CD4-positive, CD25-positive, alpha-beta regulatory T cell (primary cell): ENCODE measurements around the gene CRYBA1. TPM values are rescaled to one million over a fixed set of nuclear protein-coding genes. Genes with fewer than 3 reads are reported as not detected.

ENCODE experiments used
- ATAC-seq, 2 donors: fragments of 150-1000 bp; cut with Tn5 transposase; one replicate each; pipeline ENCODE4 v1.10.0; 2021; ENCODE audit warnings: low read depth in 2 of 2, moderate number of reproducible peaks in 2 of 2, moderate library complexity in 1 of 2
- DNase-seq, 3 donors: peaks; one replicate each; pipeline versions ENCODE4 v3.0.0 to v3.0.0-alpha.2; 2012 to 2022; ENCODE audit warnings: mixed read lengths in 1 of 3
- H3K27ac ChIP-seq: one replicate; pipeline ENCODE4 v1.7.0; 2013; ENCODE audit warnings: mild to moderate bottlenecking, low read length; ENCODE audit not compliant: insufficient read depth, poor library complexity, severe bottlenecking
- H3K27me3 ChIP-seq: one replicate; pipeline ENCODE4 v1.7.0; 2013; ENCODE audit warnings: low read length; ENCODE audit not compliant: control insufficient read depth, insufficient read depth
- H3K36me3 ChIP-seq: one replicate; pipeline ENCODE4 v1.7.0; 2013; ENCODE audit warnings: mild to moderate bottlenecking, low read length, moderate library complexity; ENCODE audit not compliant: control insufficient read depth, insufficient read depth
- H3K4me1 ChIP-seq: 2 replicates; pipeline ENCODE4 v1.7.0; 2013; ENCODE audit warnings: mild to moderate bottlenecking, low read length; ENCODE audit not compliant: insufficient read depth, control insufficient read depth, poor library complexity, severe bottlenecking
- H3K4me3 ChIP-seq: one replicate; pipeline ENCODE4 v1.7.0; 2013; ENCODE audit warnings: low read depth, mild to moderate bottlenecking, low read length, moderate library complexity
- H3K9me3 ChIP-seq, 2 experiments: 1 replicate in 1 of 2; 2 replicates in 1 of 2; pipeline ENCODE4 v1.7.0; 2013; ENCODE audit warnings: low read length in 2 of 2, mild to moderate bottlenecking in 1 of 2, moderate library complexity in 1 of 2; ENCODE audit not compliant: control insufficient read depth in 2 of 2
- H3K27ac Mint-ChIP-seq, 3 donors: one replicate each; pipeline ENCODE4 v1.8.0; 2020 to 2022; ENCODE audit warnings: mild to moderate bottlenecking in 3 of 3, mixed read lengths in 3 of 3, moderate library complexity in 2 of 3
- H3K27me3 Mint-ChIP-seq: one replicate; pipeline ENCODE4 v1.8.0; 2022; ENCODE audit warnings: mild to moderate bottlenecking, mixed read lengths
- H3K36me3 Mint-ChIP-seq: one replicate; pipeline ENCODE4 v1.8.0; 2020; ENCODE audit warnings: mixed read lengths
- H3K4me1 Mint-ChIP-seq, 4 donors: one replicate each; pipeline ENCODE4 v1.8.0; 2020 to 2022; ENCODE audit warnings: mixed read lengths in 4 of 4, mild to moderate bottlenecking in 1 of 4
- H3K4me3 Mint-ChIP-seq, 4 donors: one replicate each; pipeline ENCODE4 v1.8.0; 2020 to 2022; ENCODE audit warnings: mild to moderate bottlenecking in 4 of 4, mixed read lengths in 4 of 4, moderate library complexity in 3 of 4
- H3K9me3 Mint-ChIP-seq, 7 donors: one replicate each; pipeline ENCODE4 v1.8.0; 2020 to 2022; ENCODE audit warnings: mixed read lengths in 7 of 7, mild to moderate bottlenecking in 3 of 7, moderate library complexity in 2 of 7
- polyA plus RNA-seq, 4 donors: library from polyadenylated mRNA; unstranded; fragments of 300-500 nt; fragmentation: Illumina TruSeq; gene quantifications; one replicate each; pipeline ENCODE4 v1.2.3, GENCODE V29; 2021
- total RNA-seq: library from RNA; stranded (reverse); gene quantifications from one replicate; pipeline ENCODE4 v1.2.3, GENCODE V29; 2022

CRYBA1 gene
- total and polyA plus RNA-seq, 5 donors from 2014 or later = not detected

DNA sequence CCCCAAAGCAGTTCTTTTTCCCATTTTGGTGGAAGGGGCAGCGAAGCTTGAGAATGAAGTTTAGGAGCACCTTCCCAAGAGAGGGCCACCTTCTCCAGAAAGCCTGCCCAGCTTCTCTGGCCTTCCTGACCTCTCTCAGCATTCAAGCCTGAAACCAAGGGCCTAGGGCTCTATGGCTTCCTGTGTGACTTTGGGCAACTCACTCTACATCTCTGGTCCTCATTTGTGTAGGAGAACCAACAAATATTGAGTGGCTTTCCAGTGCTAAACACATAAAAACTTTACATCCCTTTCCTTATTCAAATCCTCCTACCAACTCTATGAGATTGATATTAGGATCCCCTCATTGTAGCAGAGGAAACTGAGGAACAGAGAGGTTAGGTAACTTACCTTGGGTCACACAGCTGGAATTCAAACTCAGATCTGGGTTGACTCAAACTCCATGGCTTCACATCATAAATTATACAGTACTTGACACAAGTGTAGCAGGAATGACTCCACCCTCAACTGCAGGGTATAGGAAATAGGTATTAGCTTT is 34.5 kb upstream of the CRYBA1 start:
- Histone ChIP-seq H3K36me3 (no peaks in the 10 kb centered on the region), H3K4me3 (no peak overlapping the region), H3K9me3 (no peaks in the 10 kb centered on the region), H3K4me1 (no peaks in the 10 kb centered on the region), H3K27me3 (no peaks in the 10 kb centered on the region), H3K27ac (no peak overlapping the region)
- H3K4me3 Mint-ChIP-seq = no peak overlapping the region
- no peaks in the 10 kb centered on the region for H3K4me1 Mint-ChIP-seq
- H3K27me3 Mint-ChIP-seq = no peaks in the 10 kb centered on the region
- H3K36me3 Mint-ChIP-seq = no peaks in the 10 kb centered on the region
- H3K9me3 Mint-ChIP-seq = peaks cover 0 to 3% (median 0%) of the 10 kb centered on the region in 7 donors
- DNase-seq (no peak), ATAC-seq (no peak)
- no peak overlapping the region for H3K27ac Mint-ChIP-seq

DNA sequence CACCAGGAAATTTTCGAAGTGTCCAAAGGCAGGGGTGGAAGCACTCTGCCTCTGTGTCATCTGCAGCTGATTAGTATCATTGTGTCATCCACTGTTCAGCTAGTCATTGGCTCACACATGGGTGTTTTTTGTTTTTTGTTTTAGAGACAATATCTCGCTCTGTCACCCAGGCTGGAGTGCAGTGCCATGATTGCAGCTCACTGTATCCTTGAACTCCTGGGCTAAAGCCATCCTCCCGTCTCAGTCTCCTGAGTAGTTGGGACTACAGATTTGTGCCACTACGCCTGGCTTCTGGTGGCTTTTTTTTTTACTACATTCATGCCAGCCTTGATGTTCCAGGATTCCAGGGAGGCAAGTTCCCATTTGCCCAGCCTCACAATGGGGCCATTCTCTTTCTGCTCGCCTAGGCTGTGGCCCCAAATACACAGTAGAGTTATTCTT is 34.0 kb upstream of the CRYBA1 start:
- Histone ChIP-seq H3K4me1 (no peaks in the 10 kb centered on the region), H3K4me3 (no peak overlapping the region), H3K9me3 (no peaks in the 10 kb centered on the region), H3K27me3 (no peaks in the 10 kb centered on the region), H3K27ac (no peak overlapping the region), H3K36me3 (no peaks in the 10 kb centered on the region)
- DNase-seq = no peak
- Mint-ChIP-seq H3K4me1 (no peaks in the 10 kb centered on the region), H3K9me3 (peaks cover 0 to 4% (median 0%) of the 10 kb centered on the region in 7 donors), H3K4me3 (no peak overlapping the region), H3K27me3 (no peaks in the 10 kb centered on the region), H3K27ac (no peak overlapping the region), H3K36me3 (no peaks in the 10 kb centered on the region)
- ATAC-seq = no peak

DNA sequence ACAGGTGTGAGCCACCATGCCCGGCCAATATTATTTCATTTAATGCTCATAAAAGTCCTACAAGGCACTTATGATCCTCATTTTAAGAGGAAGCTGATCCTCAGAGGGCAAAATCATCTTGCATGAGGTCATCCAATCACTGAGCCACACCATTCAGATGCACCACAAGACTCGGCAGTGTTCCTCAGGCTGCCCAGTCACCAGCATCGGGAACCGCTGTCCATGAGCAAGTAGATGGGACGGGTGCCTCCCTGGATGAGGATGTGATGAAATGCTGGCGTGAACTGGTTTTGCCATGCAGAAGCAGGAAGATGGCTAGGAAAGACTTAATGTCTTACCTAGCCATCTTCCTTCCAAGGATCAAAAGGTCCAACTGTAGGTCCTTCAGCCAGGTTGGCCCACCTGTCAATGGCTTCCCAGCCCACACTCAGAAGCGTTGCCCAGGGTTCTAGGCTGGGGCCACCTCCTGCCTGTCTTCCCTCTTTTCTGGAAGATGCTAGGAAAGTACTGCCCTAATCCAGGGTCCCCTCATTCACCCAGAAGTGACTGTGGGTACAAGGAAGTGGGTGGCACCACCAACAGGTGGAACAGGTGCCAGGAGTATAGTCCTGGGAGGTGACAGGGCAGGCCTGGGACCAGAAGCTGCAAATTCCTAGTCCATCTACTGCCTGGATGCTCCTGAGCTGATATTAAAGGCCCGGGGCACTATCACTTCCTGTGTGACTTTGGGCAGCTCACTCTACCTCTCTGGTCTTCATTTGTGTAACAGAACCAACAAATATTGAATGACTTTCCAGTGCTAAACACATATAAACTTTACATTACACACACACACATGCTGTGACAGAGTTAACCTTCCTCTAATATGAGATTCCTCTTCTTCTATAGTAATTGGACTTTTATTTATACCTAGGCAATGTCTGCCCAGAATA is 32.2 kb upstream of the CRYBA1 start:
- Mint-ChIP-seq H3K9me3 (peaks cover 0 to 4% (median 0%) of the 10 kb centered on the region in 7 donors), H3K27me3 (no peaks in the 10 kb centered on the region), H3K36me3 (no peaks in the 10 kb centered on the region), H3K4me3 (no peak overlapping the region), H3K4me1 (peaks cover 0 to 5% (median under 1%) of the 10 kb centered on the region in 4 donors), H3K27ac (no peak overlapping the region)
- Histone ChIP-seq H3K36me3 (no peaks in the 10 kb centered on the region), H3K4me3 (no peak overlapping the region), H3K4me1 (no peaks in the 10 kb centered on the region), H3K9me3 (no peaks in the 10 kb centered on the region), H3K27me3 (no peaks in the 10 kb centered on the region), H3K27ac (no peak overlapping the region)
- ATAC-seq = no peak
- no peak for DNase-seq

DNA sequence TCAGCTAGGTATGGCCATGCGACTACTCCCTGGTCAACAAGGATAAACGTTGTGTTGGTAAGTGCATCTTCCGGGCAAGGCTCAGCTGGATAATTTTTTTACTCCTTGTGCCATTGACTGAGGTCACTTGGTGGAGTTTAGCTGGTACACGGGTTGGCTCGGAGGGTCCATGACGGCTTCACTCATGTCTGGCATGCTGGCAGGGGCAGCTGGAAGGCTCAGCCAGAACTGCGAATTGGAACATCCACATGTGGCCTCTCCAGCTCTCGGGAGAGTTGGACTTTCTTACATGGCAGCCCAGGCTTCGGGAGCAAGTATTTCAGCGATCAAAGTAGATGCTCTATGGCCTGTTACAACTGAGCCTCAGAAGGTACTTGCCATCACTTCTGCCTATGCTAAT is 31.5 kb upstream of the CRYBA1 start:
- no peaks in the 10 kb centered on the region for H3K27me3 Mint-ChIP-seq
- DNase-seq (no peak), ATAC-seq (no peak)
- H3K27me3 ChIP-seq = no peaks in the 10 kb centered on the region
- H3K27ac ChIP-seq = no peak overlapping the region
- no peaks in the 10 kb centered on the region for H3K4me1 ChIP-seq
- no peak overlapping the region for H3K4me3 ChIP-seq
- H3K9me3 Mint-ChIP-seq = peaks cover 0 to 4% (median 0%) of the 10 kb centered on the region in 7 donors
- no peaks in the 10 kb centered on the region for H3K36me3 ChIP-seq
- H3K9me3 ChIP-seq = no peaks in the 10 kb centered on the region
- H3K36me3 Mint-ChIP-seq = no peaks in the 10 kb centered on the region
- H3K4me3 Mint-ChIP-seq = no peak overlapping the region
- H3K27ac Mint-ChIP-seq = no peak overlapping the region
- H3K4me1 Mint-ChIP-seq = peaks cover 0 to 8% (median 2%) of the 10 kb centered on the region in 4 donors

DNA sequence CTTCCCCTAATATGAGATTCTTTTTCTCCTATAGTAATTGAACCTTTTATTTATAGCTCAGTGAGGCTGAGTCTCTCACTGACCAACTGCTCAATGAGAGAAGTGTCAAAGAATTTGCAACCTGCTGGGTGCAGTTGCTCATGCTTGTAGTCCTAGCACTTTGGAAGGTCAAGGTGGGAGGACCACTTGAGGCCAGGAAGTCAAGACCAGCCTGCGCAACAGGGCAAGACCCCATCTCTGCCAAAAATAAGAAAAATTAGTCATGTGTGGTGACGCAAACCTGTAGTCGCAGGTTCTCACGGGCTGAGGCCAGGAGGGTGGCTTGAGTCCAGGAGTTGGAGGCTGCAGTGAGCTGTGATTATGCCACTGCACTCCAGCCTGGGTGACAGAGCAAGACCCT is 30.9 kb upstream of the CRYBA1 start:
- Histone ChIP-seq H3K27me3 (no peaks in the 10 kb centered on the region), H3K27ac (no peak overlapping the region), H3K9me3 (no peaks in the 10 kb centered on the region), H3K4me1 (no peaks in the 10 kb centered on the region), H3K4me3 (no peak overlapping the region), H3K36me3 (no peaks in the 10 kb centered on the region)
- ATAC-seq (no peak), DNase-seq (no peak)
- H3K27ac Mint-ChIP-seq = peak overlapping the region in 1 of 3 donors; percentile 8
- no peaks in the 10 kb centered on the region for H3K36me3 Mint-ChIP-seq
- H3K27me3 Mint-ChIP-seq = no peaks in the 10 kb centered on the region
- peaks cover 0 to 4% (median 0%) of the 10 kb centered on the region in 7 donors for H3K9me3 Mint-ChIP-seq
- H3K4me3 Mint-ChIP-seq = no peak overlapping the region
- peaks cover 0 to 8% (median 2%) of the 10 kb centered on the region in 4 donors for H3K4me1 Mint-ChIP-seq

DNA sequence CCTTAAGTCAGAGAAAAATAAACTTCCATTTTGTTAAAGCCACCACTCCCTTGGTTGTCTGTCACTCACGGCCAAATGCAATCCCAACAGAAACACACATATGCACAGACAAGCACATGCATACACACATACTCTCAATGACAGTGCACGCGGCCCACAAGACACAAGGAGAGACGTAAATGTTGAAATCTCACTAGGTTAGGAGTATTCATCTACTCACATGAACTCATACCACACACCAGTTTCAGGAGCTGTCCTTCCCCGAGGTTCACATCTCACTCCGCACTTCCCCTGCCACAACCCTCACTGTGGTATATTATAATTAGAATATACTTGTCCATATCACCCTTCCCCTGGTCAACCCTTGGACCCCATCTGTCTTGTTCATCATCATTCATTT is 30.5 kb upstream of the CRYBA1 start:
- ATAC-seq = no peak

DNA sequence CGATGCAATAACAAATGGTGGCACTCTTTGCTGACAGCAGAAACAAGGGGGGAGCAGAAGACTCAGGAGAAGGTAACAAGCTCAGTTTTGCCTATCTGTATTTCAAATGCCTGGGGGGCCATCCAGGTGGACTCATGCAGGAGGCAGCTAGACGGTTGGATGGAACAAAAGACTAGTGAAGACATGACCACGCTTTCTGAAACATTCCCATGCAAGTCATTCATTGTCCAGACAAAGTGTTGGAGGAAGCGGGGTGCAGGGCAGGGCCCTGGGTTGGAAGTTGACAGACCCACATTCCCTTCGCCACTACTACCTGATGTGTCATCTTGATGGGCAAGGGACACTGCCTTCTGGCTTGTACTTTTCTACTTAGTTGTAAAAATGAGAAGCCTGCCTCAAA is 29.8 kb upstream of the CRYBA1 start:
- Mint-ChIP-seq H3K27me3 (no peaks in the 10 kb centered on the region), H3K9me3 (peaks cover 0 to 4% (median 0%) of the 10 kb centered on the region in 7 donors), H3K4me3 (peak overlapping the region in 1 of 4 donors; percentile 63), H3K4me1 (peaks cover 0 to 8% (median 2%) of the 10 kb centered on the region in 4 donors), H3K36me3 (no peaks in the 10 kb centered on the region), H3K27ac (no peak overlapping the region)
- Histone ChIP-seq H3K27me3 (no peaks in the 10 kb centered on the region), H3K36me3 (no peaks in the 10 kb centered on the region), H3K4me1 (no peaks in the 10 kb centered on the region), H3K9me3 (no peaks in the 10 kb centered on the region), H3K27ac (no peak overlapping the region), H3K4me3 (no peak overlapping the region)
- no peak for ATAC-seq
- DNase-seq = no peak

More for the DNA sequence above, 30.5 kb upstream of the CRYBA1 start:
- H3K27ac ChIP-seq = no peak overlapping the region
- Mint-ChIP-seq H3K36me3 (no peaks in the 10 kb centered on the region), H3K4me1 (peaks cover 0 to 8% (median 2%) of the 10 kb centered on the region in 4 donors), H3K27ac (peak overlapping the region in 1 of 3 donors; percentile 8), H3K27me3 (no peaks in the 10 kb centered on the region), H3K4me3 (no peak overlapping the region), H3K9me3 (peaks cover 0 to 4% (median 0%) of the 10 kb centered on the region in 7 donors)
- H3K36me3 ChIP-seq = no peaks in the 10 kb centered on the region
- no peak for DNase-seq
- no peaks in the 10 kb centered on the region for H3K9me3 ChIP-seq
- H3K4me3 ChIP-seq = no peak overlapping the region
- no peaks in the 10 kb centered on the region for H3K4me1 ChIP-seq
- no peaks in the 10 kb centered on the region for H3K27me3 ChIP-seq
